KOPT-K1 (cell line): ENCODE data around the gene RAPGEF3.

Experiments used
- H3K27ac ChIP-seq: fragments of 200-600 bp; sonication (generic); 2 replicates; pipeline ENCODE4 v1.5.1; 2016; ENCODE audit warnings: antibody characterized with exemption, mild to moderate bottlenecking, low read depth, low read length; ENCODE audit not compliant: poor library complexity, severe bottlenecking
- H3K36me3 ChIP-seq: fragments of 200-600 bp; sonication (generic); 2 replicates; pipeline ENCODE4 v1.5.1; 2017; ENCODE audit warnings: antibody characterized with exemption, mild to moderate bottlenecking, low read length, moderate library complexity; ENCODE audit not compliant: insufficient read depth
- H3K9me3 ChIP-seq: fragments of 200-600 bp; sonication (generic); 2 replicates; pipeline ENCODE4 v1.5.1; 2017; ENCODE audit warnings: antibody characterized with exemption, low read length, mild to moderate bottlenecking; ENCODE audit not compliant: insufficient read depth, poor library complexity, severe bottlenecking

The RAPGEF3 gene

DNA sequence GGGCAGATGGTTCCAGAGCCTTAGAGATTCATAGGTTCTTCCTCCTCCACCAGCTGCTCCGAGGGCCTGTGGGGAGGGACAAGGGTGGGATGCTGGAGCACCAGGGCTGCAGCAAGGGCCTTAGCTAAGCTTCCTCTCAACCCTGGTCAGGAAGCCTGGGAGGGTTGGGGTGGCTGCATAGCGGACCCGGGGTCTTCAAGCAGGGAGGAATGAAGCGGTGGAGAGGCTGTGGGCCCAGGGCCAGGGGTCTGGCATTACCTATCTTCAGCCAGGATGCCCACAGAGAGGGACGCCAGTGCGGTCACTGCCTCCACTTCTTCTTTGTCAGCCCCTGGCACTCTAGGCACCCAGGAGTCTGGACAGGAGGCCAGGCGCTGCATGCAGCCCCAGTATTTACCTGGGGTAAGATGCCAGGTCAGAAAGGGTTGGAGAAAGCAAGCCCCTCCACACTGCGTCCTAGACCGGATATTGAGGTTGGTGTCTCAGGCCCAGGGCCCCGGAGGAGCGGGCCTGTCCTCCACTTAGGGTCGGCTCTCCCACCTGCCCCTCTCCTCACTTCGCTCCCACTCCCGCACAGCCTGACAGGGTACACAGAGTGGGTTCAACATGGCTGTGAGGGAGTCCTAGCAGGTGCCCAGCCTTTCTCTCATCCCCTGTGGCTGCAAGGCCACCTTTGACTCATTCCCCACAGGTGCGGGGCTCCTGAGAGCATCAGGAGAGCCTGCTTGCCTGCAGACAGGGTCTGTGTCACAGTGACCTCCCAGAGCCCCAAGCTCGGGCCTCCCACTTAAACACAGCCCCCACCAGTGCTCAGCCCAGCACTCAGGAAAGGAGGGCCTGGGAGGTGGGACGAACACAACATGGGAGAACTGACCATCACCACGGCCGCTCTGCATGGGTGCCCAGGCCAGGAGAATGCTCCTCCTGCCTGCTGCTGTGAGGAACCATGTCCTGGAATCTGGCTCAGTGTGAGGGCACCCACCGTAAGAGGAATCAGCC, 25.4 kb upstream of the RAPGEF3 start:
- Histone ChIP-seq H3K27ac (no peak overlapping the region), H3K9me3 (no peaks in the 10 kb centered on the region), H3K36me3 (peaks cover 76% of the 10 kb centered on the region)

DNA sequence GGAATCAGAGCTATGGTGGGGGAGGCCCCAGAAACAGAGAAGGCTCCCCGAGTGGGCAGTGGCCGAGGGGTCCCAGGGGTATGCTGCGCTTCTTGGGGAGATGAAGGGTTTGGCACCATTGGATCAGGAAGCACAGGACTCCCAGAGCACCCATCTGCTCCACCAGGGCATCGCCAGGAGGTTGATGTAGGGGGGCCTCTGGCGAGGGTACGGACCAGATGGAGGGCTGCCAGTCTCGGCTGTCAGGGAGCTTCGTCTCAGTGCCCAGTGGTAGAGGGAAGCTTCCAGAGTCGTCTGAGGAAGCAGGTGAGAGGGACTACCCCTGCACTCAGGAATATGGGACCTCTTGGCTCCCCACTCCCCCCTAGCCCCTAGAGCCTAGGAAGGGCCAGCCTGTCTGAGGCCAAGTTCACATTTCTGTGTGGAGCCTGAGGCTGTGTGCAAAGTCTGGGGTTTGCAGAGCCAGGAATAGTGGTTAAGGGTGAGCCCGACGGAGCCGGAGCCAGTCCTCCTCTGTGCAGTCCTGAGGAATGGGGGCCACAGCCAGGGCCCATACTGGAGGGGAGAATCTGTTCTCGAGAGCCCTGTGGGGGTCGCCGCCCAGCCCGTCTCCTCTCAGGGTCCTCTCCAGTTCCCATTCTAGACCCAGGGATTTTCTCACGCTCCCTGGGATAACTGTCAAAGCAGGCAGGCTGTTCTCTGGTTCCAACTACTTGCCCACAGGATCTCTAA, 24.5 kb upstream of the RAPGEF3 start:
- peaks cover 66% of the 10 kb centered on the region for H3K36me3 ChIP-seq
- H3K9me3 ChIP-seq = no peaks in the 10 kb centered on the region
- no peak overlapping the region for H3K27ac ChIP-seq

- H3K27ac ChIP-seq = no peak overlapping the region
- no peaks in the 10 kb centered on the region for H3K9me3 ChIP-seq
- H3K36me3 ChIP-seq = peaks cover 58% of the 10 kb centered on the region
Observed at GRCh38 chr12:47782372-47782770, 23.7 kb upstream of the RAPGEF3 start.

- no peak overlapping the region for H3K27ac ChIP-seq
- H3K9me3 ChIP-seq = no peaks in the 10 kb centered on the region
- H3K36me3 ChIP-seq = peaks cover 52% of the 10 kb centered on the region
Observed at GRCh38 chr12:47781479-47782371, 23.0 kb upstream of the RAPGEF3 start.

DNA sequence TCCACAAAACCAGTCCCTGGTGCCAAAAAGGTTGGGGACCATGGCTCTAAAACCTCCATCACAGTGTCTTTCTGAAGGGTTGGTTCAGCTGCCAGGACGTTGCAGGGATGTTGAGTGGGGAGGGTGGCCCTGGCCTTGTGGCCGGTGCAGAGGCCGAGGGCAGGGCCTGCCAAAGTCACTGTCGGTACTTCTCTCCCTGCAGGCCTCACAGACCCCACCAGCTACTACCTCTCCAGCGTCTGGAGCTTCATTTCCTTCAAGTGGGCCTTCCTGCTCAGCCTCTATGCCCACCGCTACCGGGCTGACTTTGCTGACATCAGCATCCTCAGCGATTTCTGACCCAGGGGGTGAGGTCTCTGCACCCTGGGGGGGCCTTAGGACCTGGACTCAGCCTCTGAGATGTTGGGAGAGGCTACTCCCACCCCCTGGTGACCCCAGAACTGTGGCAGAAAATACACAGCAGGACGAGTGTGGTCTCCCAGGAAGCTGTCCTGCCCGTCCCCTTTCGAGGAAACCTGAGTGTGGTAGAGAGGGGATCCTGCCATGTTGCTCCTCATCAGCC, 21.3 kb upstream of the RAPGEF3 start:
- Histone ChIP-seq H3K9me3 (no peaks in the 10 kb centered on the region), H3K36me3 (peaks cover 35% of the 10 kb centered on the region), H3K27ac (no peak overlapping the region)

DNA sequence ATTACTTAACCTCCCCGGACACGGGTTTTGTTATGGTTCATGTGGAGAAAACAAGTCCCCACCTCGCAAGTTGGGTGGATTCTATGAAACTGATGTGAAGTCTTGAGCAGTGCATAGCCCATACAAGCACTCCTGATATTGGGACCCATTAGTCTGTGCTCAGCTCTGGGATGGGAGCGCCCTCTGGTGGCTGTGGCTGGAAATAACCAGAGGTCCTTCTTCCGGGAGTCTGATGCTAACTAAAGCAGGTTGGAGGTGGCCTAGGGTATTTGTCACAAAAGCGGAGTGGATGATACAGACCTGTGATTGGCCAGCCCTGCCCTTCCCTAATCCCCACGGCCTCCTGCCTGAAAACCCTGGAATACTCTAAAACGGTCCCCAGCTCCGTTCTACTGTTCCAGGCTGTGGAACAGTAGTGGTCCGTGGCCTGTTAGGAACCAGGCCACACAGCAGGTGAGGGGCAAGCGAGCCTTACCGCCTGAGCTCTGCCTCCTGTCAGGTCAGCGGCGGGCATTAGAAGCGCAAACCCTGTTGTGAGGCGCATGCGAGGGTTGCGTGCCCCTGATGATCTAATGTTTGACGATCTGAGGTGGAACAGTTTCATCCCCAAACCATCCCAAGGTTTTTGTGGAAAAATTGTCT, 20.7 kb upstream of the RAPGEF3 start:
- no peaks in the 10 kb centered on the region for H3K9me3 ChIP-seq
- peaks cover 29% of the 10 kb centered on the region for H3K36me3 ChIP-seq
- H3K27ac ChIP-seq = no peak overlapping the region

DNA sequence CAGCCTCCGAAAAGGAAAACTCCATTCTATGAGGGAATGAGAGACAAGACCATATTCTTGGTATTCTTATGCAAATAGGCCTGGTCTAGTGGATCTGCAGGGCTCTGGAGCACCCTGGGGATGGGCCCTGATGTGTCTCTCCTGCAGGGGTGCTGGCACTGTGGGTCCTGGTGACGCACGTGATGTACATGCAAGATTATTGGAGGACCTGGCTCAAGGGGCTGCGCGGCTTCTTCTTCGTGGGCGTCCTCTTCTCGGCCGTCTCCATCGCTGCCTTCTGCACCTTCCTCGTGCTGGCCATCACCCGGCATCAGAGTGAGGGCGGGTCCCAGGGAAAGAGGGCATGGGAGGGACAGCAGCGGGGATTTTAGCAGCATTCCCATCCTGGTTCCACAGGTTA, 20.2 kb upstream of the RAPGEF3 start:
- no peak overlapping the region for H3K27ac ChIP-seq
- peaks cover 23% of the 10 kb centered on the region for H3K36me3 ChIP-seq
- no peaks in the 10 kb centered on the region for H3K9me3 ChIP-seq

DNA sequence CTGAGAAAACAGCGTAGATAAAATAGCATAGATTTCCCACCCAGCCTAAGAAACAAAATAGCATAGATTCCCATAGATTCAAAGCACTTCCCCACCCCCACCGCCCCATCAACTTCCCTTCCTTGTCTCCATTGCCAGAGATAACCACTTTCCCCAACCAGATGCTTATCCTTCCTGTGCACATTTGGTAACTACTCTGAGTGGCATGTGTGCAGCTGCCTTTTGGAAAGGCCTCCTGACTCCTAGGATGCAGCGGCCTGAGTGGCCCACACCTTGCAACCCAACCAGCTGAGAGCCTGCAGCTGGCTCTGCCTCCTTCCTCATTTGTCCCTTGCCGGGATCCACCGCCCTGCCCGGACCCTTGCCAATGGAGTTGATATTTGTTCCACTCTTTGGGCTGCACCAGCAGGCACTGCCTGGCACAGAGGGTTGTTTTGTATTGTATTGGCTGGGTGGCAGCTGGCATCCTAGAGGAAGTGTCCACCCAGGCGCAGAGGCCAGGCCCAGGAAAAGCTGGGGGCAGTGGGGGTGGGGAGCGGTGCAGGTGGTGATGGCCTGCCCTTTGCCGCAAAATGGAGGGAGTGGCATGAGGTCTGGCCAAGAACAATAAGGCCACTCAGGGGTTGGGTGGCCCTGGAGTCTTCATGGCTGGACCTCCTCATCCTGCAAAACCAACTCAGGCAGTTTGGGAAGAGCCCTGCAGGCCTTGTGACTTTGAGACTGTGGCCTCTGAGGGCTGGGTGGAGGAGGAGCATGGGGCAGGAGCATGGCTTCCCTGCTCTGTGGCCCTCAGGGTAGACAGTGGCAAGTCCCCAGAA, 19.3 kb upstream of the RAPGEF3 start:
- Histone ChIP-seq H3K36me3 (peaks cover 14% of the 10 kb centered on the region), H3K9me3 (no peaks in the 10 kb centered on the region), H3K27ac (no peak overlapping the region)

DNA sequence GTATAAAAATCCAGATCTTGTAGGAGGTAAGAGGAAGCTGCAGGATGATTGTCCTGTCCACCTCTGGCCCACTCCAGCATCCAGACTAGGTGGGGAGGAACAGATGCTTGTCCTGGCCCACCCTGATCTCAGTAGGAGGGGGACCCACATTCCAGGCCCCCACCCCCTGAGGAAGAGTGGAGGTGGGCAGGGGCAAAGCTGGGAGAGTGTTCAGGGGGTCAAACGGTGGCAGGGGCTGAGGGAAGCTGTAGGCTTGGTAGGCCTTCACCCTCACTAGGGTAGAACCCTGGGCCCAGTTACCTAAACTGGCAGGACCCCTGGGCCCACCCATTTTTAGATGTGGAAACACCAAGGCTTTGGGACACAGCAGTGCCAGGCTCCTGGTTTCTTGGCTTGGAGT, 18.5 kb upstream of the RAPGEF3 start:
- Histone ChIP-seq H3K27ac (no peak overlapping the region), H3K9me3 (no peaks in the 10 kb centered on the region), H3K36me3 (peaks cover 6% of the 10 kb centered on the region)

- H3K27ac ChIP-seq = no peak overlapping the region
- peaks cover under 1% of the 10 kb centered on the region; the same call in 1 of the 2 replicates for H3K36me3 ChIP-seq
- H3K9me3 ChIP-seq = no peaks in the 10 kb centered on the region
Observed at GRCh38 chr12:47776471-47777143, 17.9 kb upstream of the RAPGEF3 start.

DNA sequence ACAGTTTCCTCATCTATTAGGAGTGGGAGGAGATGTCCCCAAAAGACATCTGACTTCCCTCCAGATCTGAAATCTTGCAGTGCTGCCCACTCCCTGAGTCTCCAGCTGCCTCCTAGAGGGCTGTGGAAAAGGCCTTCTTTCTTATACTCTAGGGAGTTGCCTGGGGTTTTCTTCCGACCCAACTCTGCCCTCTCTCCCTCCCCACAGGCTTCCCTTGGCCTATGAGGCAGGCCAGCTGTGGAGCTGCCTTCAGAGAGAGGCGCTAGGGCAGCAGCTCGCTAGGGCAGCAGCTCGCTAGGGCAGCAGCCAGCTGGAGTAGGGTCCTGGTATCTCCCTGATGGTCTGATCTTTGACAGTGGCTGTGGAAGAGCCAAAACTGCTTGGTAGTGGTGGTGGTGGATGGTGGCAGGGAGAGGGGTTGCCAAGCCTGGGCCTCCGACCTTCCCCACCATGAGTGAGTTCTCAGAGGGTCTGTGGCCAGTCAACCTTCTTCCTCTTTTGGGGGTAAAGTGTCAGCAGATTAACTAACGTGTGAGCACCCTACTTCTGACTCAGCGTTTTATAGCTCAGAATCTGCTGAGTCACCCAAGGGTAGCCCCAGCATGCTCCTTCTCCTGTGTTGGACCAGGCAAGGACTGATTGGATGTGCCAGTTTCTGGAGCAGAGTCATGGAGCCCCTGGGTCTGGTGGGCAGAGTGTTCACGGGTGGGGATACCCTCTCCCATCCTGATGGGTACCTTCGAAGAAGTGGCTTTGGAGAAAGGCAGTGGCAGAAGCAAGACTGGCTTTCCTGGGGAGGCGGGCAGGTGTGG, 16.6 kb upstream of the RAPGEF3 start:
- Histone ChIP-seq H3K27ac (no peak overlapping the region), H3K36me3 (no peaks in the 10 kb centered on the region), H3K9me3 (no peaks in the 10 kb centered on the region)

- Histone ChIP-seq H3K9me3 (no peaks in the 10 kb centered on the region), H3K27ac (no peak overlapping the region), H3K36me3 (no peaks in the 10 kb centered on the region)
Observed at GRCh38 chr12:47774663-47775062, 16.0 kb upstream of the RAPGEF3 start.
